ENCODE data around the gene ASMT.

DNA sequence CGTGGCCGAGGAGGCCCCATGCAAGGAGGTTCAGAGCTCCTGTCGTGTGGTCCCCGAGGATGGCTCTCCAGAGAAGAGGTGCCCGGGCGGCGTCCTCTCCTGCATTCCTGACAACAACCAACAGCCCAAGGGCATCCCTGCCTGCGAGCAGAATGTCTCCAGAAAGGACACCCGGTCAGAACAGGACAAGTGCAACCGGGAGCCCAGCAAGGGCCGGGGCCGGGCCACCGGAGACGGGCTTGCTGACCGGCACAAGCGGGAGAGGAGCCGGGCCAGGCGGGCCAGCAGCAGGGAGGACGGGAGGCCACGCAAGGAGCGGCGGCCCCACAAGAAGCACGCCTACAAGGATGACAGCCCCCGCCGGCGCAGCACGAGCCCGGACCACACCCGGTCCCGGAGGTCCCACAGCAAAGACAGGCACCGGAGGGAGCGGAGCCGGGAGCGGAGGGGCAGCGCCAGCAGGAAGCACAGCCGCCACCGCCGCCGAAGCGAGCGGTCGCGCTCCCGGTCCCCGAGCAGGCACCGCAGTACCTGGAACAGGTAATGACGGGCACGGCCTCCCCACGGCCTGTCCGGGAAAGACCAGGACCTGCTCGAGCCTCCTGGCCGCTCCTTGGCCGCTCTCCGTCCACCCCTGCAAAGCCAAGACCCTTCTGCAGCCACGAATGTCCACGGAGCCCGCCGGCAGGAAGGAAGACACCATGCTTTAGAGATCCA, 13.7 kb upstream of the ASMT start:
- no peak for TF ChIP-seq EZH2 (IDR thresholded peaks at IDR 0.05; ENCODE audit: low read length, unreplicated experiment)
- TF ChIP-seq, protein P1, sequence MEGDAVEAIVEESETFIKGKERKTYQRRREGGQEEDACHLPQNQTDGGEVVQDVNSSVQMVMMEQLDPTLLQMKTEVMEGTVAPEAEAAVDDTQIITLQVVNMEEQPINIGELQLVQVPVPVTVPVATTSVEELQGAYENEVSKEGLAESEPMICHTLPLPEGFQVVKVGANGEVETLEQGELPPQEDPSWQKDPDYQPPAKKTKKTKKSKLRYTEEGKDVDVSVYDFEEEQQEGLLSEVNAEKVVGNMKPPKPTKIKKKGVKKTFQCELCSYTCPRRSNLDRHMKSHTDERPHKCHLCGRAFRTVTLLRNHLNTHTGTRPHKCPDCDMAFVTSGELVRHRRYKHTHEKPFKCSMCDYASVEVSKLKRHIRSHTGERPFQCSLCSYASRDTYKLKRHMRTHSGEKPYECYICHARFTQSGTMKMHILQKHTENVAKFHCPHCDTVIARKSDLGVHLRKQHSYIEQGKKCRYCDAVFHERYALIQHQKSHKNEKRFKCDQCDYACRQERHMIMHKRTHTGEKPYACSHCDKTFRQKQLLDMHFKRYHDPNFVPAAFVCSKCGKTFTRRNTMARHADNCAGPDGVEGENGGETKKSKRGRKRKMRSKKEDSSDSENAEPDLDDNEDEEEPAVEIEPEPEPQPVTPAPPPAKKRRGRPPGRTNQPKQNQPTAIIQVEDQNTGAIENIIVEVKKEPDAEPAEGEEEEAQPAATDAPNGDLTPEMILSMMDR (conservative IDR thresholded peaks at IDR 0.05; ENCODE audit: low read depth, low read length): no peak
